GM10248 (cell line): ENCODE data around the gene TRRAP.

Experiments used
- CTCF ChIA-PET: fragments of 300-600 bp; sonication (Branson Sonifier 250); formaldehyde crosslinking; extraction: SDS; loops from one replicate; lab custom pipeline; 2021; ENCODE audit warnings: antibody characterized with exemption; lab: Yijun Ruan, JAX
- POLR2A ChIA-PET: fragments of 350-650 bp; sonication (Branson Sonifier 250); formaldehyde crosslinking; extraction: SDS; loops from one replicate; lab custom pipeline; 2020; ENCODE audit warnings: antibody characterized with exemption; lab: Yijun Ruan, JAX
- DNase-seq: peaks from one replicate; pipeline ENCODE4 v3.0.0; 2012; ENCODE audit errors: extremely low spot score
- TF ChIP-seq, protein P1 (sequence below): IDR thresholded peaks from 2 replicates; pipeline ENCODE4 v1.5.1; 2012; ENCODE audit warnings: mild to moderate bottlenecking, low read depth; ENCODE audit errors: extremely low read depth, missing control alignments, control extremely low read depth

TRRAP gene

DNA sequence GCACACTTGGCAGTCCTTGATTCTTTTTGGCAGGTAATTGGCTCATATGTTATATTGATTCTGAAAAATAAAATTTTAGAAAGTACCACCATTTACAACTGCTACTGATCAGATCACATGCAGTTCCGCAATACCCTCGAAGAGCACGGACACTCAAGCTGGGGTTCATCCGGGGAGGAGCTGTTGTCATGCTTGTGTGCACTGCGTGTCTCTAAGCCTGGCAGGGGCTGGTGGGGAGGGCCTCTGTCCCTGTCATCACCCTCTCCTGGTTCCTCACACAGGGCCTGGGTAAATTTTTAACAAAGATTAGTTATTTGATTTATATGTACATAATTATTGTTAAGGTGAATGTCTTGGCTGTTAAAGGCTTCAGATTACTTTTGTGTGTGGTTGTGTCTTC, 45.2 kb downstream of the TRRAP start:
- ChIA-PET POLR2A (no interaction called here), CTCF (interaction anchor here (0.9 to 1.2 kb wide), 4 partner anchors 8 to 17 kb away, joined by 3 read pairs; no protein-coding TSS in a partner anchor)
- TF ChIP-seq, protein P1, sequence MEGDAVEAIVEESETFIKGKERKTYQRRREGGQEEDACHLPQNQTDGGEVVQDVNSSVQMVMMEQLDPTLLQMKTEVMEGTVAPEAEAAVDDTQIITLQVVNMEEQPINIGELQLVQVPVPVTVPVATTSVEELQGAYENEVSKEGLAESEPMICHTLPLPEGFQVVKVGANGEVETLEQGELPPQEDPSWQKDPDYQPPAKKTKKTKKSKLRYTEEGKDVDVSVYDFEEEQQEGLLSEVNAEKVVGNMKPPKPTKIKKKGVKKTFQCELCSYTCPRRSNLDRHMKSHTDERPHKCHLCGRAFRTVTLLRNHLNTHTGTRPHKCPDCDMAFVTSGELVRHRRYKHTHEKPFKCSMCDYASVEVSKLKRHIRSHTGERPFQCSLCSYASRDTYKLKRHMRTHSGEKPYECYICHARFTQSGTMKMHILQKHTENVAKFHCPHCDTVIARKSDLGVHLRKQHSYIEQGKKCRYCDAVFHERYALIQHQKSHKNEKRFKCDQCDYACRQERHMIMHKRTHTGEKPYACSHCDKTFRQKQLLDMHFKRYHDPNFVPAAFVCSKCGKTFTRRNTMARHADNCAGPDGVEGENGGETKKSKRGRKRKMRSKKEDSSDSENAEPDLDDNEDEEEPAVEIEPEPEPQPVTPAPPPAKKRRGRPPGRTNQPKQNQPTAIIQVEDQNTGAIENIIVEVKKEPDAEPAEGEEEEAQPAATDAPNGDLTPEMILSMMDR, result no peak
- no peak for DNase-seq

DNA sequence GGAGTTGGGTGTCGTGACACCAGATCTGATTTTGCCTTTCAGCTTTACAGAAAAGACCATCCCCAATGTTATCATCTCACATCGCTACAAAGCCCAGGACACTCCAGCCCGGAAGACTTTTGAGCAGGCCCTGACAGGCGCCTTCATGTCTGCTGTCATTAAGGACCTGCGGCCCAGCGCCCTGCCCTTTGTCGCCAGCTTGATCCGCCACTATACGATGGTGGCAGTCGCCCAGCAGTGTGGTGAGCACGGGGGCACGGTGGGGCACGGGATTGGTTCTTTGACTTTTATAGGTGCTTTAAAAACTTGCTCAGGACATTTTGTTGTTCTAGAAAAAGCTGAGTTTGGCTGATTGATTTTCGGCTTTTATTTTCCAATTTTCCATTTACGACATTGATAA, 48.8 kb downstream of the TRRAP start:
- ChIA-PET POLR2A (no interaction called here), CTCF (no interaction called here)
- TF ChIP-seq, protein P1, result no peak
- DNase-seq, result no peak

DNA sequence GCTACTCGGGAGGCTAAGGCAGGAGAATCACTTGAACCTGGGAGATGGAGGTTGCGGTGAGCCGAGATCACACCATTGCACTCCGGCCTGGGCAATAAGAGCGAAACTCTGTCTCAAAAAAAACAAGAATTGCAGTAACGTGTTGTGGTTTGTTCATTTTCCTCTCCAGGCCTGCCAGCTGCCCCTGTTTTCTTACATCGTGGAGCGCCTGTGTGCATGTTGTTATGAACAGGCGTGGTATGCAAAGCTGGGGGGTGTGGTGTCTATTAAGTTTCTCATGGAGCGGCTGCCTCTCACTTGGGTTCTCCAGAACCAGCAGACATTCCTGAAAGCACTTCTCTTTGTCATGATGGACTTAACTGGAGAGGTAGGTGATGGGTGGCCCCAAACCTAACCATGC, 52.1 kb downstream of the TRRAP start:
- no peak for DNase-seq
- ChIA-PET CTCF (interaction anchor here (0.8 to 1.3 kb wide), 4 partner anchors 8 to 52 kb away, joined by 3 to 4 read pairs (median 4); partner anchors contain the start of gene TRRAP), POLR2A (no interaction called here)
- TF ChIP-seq, protein P1, result no peak

DNA sequence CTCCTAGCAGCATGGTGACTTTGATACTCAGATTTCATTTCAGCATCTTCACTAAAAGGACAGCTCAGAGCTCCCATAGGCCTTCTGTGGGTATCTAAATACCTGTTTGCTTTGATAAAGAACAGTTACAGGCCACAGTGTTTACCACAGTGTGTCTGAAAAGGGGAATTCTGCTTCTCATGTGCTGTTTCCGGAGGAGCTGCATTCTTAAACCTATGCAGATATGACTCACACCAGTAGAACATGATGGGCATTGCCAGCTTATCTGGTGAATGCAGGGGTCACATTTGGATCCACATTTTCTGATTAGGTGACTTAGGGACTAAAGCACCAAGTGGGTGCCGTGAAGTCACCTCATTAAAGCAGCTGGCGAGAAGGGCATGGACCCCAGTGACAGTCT, 52.6 kb downstream of the TRRAP start:
- CTCF ChIA-PET, result interaction anchor here (0.8 to 1.3 kb wide), 3 partner anchors 8 to 53 kb away, joined by 3 to 4 read pairs (median 4); partner anchors contain the start of gene TRRAP
- TF ChIP-seq, protein P1, result no peak
- POLR2A ChIA-PET, result no interaction called here
- peak; percentile 38 for DNase-seq

DNA sequence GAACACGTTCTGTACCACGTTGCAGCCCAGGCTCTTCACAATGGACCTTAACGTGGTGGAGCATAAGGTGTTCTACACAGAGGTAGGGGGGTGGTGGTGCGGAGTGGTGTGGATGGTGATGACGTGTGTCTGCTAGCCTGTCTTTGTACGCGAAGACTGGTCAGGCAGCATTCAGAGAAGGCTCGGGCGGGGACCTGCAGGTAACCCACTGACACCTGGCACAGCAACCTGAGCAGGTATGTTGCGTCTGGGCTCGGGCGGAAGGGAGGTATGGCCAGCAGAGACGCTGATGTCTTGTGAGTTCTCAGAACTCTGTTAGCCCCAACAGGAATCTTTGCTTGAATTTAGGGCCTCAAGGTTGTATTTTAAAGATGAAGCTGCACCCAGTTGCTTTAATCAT, 55.0 kb downstream of the TRRAP start:
- no peak for DNase-seq
- POLR2A ChIA-PET, result no interaction called here
- TF ChIP-seq, protein P1, result no peak
- CTCF ChIA-PET, result no interaction called here

DNA sequence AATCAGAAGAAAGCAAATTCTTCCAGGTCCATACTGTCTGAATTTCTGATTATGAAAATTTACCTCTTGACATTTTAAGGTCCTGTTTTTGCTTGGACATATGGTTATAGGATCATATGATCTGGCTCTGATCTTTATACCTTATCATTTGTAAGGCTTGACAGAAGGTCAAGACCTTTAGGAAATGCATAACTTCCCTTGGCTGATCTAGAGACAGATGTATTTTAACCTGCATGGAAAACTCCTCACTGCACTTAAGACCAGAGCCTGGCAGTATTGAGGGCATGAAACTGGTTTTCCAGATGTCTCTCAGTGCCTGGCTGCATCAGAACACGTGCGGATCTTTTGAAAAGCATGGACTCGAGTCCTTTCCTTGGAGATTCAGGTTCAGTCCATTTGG, 55.9 kb downstream of the TRRAP start:
- ChIA-PET POLR2A (no interaction called here), CTCF (interaction anchor here (1.9 kb wide), 1 partner anchor 10 kb away, joined by 9 read pairs; no protein-coding TSS in a partner anchor)
- TF ChIP-seq, protein P1, result no peak
- no peak for DNase-seq

DNA sequence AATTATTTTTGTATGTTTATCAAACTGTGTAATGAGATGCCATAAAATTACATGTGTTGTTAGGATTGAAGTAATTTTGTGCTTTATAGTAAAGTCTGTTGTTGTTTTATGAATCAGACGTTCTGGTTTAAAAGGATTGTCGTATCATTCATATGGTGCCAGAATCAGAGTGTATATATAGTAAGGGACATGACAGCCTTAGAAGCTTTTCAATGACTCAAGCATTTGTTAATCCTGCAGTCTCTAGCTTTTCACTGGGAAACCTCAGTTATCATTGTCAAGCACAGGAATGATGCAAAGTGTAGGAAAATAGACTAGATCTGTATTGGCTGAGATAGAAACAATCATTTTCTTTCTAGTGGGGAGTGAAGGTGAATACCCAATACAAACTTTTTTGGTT, 57.5 kb downstream of the TRRAP start:
- DNase-seq, result no peak
- TF ChIP-seq, protein P1, result no peak
- CTCF ChIA-PET, result interaction anchor here (1.5 to 1.9 kb wide), 2 partner anchors 9 to 28 kb away, joined by 3 to 9 read pairs; no protein-coding TSS in a partner anchor
- POLR2A ChIA-PET, result no interaction called here
